NCI-H446 treated with DMSO at 0.1 percent for 48 hours (cell line): ENCODE results near the gene TDRD1.

Experiments
- DNase-seq: peaks from one replicate; lab custom pipeline; 2025; lab: John Stamatoyannopoulos, UW

Gene TDRD1

DNA sequence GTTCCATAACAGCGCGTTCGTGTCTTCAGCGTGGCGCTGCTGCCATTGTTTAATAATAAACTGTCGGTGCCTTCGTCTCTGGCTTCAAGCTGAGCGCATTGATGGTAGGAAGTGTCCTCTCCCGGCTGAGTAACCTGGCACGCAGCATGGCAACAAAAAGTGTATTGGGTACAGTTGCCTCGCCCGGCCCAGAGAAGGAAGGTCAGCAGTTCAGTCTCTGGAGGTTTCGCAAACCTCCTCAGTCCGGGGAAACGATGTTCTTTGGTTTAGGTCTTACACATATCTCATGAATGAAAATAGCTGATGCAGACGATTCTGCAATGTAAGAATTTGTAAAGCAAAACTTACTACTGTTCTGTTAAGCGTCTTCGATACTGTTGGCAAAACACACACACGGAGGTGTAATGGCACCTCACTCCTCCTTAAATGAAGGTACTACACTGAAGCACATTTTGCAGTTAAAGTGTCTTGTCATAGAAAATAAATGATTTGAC lies 4.4 kb upstream of the TDRD1 start:
- DNase-seq, result no peak

DNA sequence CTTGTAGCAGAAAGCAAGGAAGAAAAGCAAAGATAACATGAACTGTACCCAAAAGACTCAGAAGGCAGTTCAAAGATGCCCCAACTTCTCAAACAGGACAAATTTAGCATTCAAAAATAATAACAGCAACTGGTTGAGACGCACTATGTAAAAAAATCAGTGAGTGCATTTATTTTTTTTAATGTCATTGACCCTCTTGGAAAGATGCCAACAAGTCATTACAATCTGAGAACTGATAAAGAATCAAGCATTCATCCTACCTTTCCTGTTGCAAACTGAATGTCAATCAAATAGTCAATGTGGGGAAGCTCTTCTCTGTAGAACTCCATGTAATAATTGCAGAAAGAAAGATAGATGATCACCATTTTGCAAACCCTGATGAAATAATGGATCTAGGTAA lies 3.5 kb upstream of the TDRD1 start:
- no peak for DNase-seq

DNA sequence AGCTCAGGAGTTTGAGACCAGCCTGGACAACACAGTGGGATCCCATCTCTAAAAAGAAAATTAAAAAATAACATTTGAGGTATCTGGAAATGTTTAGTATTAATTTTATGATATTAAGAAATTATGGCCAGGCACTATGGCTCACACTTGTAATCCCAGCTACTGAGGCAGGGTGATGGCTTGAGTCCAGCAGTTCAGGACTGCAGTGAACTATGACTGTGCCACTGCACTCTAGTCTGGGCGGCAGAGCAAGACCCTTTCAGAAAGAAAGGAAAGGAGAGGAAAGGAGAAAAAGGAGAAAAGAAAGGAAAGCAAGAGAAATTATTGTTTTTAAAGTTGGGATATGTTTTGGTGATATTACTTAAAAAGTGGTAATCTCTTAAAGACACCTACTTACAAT lies 2.6 kb upstream of the TDRD1 start:
- DNase-seq, result no peak

DNA sequence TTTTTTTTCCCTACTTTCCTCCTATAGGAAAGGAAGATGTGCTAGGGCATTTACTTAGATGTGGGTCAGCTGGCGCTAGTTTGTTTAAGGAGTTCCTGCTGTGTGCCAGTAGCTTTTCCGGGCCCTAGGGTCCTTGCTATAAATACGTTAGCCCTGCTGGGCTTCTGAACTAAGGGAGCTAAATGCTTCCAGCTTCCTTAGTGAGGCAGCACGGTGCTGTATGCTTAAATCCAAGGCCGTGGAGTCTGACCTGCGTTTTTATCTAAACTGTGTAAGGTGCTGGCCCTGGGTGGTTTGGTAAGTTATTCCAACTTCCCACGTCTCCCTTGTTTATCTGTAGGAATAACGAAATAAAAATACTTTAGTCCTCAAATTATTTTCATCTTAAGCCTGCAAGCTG lies 594 bp downstream of the TDRD1 start:
- no peak for DNase-seq

DNA sequence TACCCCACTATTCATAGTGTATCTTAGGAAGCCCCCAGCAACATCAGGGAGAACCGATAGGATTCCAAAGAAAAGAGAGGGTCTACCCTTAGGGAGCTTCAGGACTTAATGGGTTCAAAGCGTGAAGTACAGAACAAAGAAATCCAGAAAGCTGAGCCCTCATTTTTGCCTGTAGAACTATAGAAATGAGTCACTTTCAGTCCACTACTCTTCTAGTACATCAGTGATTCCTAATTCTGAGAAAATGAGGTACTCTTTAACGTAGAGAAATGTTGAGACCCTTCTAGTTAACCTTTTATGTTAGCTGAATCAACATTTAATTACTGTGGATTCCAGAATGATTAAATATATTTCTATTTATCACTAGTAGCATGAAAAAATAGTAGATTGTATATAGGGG lies 1.8 kb downstream of the TDRD1 start:
- no peak for DNase-seq

DNA sequence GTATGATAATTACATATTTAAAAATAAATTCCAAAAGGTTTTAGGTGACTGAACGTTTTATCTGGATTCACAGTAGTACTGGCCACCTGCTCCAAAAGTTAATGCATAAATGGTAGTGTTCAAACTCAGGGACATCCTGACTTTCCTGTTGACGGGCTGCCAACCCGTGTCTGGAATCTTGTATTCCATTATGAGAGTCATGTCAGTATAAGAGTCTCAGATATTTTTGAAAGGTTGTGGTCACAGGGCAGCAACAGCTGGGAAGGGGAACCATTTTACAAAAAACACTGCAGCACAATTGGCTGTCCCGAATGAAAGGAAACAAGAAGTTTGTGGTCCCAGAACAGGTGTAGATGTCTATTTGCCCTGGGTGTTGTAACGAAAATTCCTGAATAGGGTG lies 2.8 kb downstream of the TDRD1 start:
- no peak for DNase-seq

DNA sequence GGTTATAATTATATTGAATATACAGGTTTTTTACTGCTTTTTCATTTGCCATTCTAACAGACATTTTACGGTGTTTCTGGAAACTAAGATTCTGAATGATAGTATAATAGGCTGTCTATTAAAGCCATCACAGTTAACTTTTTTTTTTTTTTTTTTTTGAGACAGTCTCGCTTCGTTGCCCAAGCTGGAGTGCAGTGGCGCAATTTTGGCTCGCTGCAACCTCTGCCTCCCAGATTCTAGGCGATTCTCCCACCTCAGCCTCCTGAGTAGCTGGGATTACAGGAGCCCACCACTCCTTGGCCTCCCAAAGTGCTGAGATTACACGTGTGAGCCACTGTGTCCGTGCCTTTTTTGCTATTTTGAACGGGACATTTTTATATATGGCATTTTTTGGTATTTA lies 4.4 kb downstream of the TDRD1 start:
- no peak for DNase-seq

DNA sequence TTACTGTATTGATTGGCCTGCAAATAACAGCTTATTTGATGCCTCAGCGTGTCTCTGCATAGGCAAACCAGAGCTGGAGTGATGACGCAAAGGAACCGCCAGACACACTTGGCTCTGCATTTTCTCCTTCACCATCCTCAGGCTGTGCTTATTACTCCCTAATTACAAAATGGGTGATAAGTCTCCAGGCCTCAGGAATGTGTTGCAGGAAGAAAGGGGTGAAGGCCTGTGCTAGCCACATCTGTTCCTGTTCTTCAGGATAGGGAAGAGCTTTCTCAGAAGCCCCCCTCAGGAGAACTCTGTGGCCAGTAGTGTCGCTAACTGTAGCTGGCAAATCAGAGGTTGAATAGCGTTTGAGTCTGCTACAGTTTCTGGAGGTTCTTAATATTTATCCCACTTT lies 5.1 kb downstream of the TDRD1 start:
- no peak for DNase-seq

DNA sequence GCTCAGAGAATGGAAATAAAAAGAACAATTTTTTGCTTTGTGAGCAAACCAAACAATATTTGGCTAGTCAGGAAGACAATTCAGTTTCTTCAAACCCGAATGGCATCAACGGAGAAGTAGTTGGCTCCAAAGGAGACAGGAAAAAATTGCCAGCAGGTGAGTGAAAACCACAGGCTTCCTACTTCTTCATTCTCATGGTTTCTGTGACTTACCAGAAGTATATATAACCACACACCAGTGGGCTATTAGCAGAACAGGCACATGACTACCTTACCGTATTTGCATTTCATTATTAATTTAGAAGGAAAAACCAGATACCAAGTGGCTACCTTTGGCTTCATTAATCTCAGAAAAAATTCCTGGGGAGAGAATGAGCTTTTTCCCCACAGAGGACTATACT lies 8.8 kb downstream of the TDRD1 start:
- no peak for DNase-seq

DNA sequence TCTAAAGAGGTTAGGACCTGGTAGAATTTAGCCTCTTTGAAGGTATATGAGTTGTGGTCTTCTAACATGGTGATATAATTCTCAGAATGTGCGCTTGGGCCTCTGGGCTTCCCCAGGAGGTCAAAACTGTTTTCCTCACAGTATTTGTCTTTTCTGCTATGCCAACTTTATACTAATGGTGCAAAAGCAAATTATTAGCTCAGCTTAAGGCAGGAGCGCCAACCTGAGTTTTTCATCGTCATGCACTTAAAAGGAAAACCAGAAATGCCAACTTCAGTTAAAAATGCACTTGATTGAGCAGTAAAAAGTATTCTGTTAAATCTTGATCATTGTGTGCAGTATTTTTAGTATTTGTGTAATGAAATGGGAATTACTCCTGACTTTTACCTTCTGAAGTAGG lies 9.7 kb downstream of the TDRD1 start:
- no peak for DNase-seq

DNA sequence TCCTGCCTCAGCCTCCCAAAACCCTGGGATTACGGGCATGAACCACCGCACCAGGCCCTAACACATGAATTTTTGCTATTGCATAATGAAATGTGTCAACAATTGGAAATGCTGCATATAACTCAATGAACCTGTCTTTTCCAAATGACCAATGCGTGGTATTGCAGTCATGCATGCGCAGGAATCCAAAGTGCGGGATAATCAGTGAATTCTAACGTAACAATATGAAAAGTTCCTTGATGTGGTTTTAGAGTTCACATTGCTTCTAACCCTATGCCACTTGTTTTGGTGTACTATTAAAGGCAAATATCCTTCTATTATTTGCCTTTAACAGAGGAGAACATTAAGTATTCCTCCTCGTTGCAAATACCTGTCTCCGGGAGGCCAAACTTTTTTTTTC lies 10.5 kb downstream of the TDRD1 start:
- DNase-seq, result no peak

DNA sequence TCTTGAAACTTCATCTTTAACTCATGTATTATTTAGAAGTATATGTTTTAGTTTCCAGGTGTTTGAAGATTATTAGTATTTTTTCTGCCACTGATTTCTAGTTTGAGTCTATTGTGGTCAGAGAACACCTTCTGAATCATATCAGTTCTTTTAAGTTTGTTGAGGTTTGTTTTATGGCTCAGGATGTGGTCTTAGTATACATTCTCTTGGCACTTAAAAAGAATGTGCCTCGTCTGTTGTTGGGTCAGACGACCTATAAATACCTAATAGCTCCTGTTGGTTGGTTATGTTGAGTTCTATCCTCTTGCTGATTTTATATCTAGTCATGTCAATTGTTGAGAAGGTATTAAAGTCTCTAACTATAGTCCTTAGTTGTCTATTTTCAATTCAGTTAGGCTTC lies 15.9 kb downstream of the TDRD1 start:
- no peak for DNase-seq

DNA sequence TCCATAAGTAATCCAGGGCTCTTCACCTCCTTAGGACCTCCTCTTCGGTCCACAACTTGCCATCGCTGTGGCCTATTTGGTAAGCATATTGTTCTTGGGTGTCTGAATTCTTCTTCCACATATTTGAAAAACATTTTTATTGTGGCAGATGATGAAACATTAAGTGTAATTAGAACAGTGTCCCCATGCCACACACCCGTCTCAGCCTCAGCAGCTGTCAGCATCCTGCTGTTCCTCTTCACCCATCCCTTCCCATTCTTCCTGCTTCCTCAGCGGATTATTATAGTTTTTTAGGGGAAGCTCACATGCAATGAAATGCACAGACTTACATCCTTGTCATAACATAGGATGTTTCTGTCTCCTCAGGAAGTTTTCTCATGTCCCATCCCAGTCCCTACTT lies 20.1 kb downstream of the TDRD1 start:
- DNase-seq, result no peak

DNA sequence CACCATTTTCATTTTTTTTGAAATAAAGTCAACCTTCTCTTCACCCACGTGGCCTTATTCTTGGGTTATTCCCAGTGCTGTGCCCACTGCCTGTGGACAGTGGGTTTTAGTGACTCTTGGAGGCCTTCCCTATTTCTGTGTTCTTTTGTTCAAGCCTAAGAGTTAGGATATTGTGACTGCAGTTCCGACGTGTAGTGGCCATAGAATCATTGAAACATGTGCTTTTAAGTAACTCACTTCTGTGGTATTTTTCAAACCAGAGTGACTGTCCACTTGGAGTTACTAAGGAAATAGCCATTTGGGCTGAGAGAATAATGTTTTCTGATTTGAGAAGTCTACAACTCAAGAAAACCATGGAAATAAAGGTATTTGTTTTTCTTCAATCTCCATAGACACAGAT lies 23.7 kb downstream of the TDRD1 start:
- DNase-seq, result no peak

DNA sequence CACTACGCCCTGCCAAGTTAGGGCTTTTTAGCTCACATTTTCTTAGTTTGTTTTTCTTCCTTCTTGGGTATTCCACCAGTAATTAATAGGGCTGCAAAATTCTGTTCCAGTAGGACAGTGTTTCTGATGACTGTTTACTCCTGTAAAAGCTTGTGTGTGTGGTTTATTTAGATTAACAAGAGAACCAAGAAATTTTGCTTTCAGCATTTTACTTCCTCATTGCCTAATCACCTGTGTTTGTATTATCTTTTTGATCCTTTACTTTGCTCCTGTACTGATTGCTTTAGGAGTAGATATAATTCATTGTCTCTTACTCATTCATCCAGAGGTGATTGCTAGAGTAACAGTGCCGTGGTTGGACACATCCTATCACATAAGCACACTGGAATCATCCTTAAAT lies 27.7 kb downstream of the TDRD1 start:
- DNase-seq, result no peak

DNA sequence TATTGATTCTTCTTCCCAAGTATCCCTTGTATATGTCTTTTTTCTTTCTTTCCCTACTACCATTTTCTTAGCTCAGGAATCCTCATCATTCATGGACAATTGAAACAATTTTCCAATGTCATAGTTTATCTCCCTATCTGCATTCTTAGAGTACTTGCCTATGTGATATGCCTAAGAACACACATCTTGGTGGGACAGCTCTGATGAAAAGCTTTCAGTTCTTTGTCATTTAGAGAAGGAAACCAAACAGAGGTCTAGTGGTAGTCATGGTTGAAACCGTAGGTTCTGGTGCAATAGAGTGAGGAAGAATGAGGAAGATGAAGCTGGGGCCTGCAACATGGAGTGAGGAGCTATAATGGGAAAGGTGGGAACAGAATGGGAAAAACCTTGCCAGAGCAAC lies 28.2 kb downstream of the TDRD1 start:
- no peak for DNase-seq

DNA sequence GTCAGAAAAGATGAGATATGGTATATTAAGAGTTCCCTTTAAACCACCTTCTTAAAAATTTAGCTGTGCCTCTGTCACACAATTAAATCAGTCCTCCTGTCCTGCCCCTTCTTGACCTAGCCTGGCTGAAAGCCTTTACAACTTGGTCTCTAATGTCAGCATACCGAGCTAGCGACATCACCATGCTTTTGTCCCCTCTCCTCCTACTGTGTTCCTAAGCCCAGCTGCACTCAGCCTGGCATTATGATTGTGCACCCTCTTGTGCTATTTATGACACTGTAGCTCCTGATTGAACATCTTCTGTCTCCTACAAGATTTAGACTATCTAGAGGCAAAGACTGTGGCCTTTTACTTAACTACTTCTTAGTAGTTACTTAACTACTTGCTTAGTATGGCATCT lies 29.2 kb downstream of the TDRD1 start:
- no peak for DNase-seq

DNA sequence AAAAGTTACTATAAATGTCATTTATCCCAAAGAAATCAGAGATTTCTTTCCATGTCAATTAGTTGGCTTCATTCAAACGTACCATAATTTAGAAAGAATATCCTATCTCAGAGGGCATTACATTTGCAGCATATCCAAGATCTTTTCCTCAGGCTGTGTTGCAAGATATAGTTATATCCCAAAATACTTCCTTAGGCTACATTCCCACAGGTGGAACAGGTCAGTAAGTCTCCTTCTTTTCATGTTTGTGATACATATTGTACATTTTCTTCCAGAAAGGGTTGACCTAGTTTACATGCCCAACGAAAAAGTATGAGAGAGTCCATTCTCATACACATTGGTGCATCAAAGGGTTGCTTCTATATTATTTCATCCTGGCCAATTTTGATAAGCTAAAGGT lies 33.0 kb downstream of the TDRD1 start:
- DNase-seq, result no peak

DNA sequence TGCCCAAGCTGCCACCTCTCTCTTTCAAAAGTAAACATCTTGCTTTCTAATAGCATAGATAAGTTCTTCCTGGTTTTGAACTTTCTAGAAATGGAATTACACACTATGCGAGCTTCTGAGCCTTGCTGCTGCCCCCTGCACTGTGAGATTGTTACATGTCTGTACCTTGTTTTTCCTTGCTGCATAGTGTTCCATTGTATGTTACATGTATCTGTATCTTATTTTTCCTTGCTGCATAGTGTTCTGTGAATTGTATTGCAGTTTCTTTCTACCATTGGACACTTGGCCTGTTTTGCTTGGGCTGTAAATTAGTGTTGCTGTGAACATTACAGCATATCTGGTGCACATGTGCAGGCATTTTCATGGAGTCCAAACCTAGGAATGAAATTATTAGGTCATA lies 35.9 kb downstream of the TDRD1 start:
- DNase-seq, result no peak

DNA sequence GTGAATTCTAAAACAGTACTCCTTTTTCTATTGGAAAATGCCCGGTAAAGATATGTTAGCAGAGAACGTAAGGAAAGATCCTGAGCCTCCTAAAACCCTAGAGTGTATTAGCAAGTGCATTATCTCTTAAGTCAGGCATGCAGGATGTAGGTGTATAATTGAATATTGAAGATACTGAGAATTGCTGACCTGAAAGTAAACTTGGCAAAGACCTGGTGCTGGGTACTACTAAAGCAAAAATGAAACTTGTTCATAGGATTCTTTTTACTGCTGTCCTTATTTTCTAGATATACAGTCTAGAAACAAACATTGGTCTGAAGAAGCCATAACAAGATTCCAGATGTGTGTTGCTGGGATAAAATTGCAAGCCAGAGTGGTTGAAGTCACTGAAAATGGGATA lies 41.1 kb downstream of the TDRD1 start:
- DNase-seq, result no peak

DNA sequence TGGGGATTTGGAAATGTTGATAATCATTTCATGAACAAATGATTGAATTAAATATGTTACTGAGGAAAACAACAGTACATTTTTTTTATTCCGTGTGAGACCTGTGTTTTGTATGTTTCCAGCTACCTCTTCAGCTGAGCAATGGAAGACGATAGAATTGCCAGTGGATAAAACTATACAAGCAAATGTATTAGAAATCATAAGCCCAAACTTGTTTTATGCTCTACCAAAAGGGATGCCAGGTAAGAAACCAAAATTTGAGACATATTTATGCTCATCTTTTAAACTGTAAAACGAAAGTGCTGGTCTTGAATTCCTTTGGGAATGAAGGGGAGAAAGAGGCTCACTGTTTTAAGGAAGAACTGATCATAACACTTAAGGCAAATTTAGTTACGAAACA lies 42.1 kb downstream of the TDRD1 start:
- no peak for DNase-seq

DNA sequence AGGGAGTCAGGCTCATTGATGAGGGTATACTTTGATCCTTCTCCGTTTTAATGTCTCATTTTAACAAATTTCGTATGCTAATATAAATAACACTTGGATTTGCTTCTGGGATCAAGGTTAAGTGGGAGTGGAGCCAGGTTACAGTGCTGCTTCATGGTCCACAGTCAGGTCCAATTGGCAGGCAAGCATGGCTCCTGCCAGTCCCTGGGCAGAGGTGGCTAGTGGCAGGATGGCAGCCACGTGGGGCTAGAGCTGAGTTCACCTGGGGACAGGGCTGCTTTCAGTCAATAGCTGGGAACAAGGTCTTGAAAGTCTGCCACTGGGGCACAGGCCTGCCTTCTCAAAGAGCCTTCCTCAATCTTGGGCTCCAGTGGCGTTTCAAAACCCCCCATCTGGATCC lies 43.9 kb downstream of the TDRD1 start:
- no peak for DNase-seq

DNA sequence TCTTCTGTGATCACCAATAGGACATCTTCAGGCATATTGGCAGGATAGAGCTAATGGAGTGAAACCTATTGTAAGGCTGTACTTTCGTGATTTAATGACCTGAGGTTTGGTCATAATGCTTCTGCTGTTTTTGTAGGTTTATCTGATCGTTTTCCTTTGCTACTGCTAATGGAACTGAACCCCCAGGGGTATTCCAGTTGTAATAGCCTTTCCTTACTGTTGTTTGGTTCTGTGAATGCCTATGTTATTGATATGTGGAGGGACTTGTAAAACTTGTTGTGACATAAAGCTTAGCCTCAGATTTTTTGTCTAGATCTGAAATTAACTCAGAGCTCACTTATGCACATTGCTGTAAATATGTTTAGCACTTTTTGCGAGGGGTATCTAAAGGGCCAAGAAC lies 49.0 kb downstream of the TDRD1 start:
- no peak for DNase-seq

DNA sequence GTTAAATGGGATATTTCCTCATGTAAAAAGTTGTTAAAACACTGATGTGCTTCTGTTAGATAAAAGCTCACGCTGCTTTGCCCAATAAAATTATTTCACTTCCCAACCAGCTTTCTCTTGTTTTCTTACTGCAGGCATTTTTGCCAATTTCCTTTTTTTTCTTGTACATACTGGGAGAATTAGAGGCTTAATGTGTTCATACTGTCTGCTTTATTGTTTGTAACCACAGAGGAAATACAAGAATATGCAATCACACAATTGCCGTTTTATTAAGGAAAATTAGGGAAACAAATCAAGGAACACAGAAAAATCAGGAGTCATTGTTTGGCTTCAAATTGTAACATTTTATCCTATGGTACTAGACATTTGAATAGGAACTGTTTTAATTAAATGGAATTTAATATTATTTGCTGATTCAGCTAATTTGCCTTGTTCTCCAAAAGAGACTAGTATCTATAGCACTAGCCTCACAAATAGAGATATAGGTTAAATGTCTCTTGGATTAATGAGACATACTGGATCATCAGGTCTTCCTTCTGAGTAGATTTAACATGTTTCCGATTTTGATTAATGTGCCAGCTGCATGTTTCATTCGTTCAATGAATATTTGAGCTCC lies 53.5 kb downstream of the TDRD1 start:
- no peak for DNase-seq

DNA sequence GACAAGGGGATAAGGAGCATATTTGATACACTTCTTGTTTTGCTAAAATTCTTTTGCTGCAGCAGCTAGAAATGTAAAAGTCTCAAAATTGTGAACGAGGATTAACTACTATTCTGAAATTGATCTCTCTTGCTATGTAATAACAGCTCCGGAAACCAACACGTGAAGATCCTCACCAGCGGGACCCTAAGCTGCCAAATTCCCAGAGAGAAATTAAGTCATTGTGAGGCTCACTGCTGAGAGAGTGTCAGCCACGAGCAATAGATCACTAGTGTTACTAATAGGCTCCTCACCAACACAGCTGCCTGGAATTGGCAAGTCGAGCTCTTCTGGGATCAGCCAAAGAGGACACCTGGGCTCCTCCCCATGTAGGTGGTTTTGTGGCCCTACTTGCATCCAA lies 54.3 kb downstream of the TDRD1 start:
- no peak for DNase-seq
